MM.1S (cell line): ENCODE measurements around the gene SREBF2.

Experiments
- CTCF ChIP-seq: fragments of 300-600 bp; sonication (generic); IDR thresholded peaks from 2 replicates; pipeline ENCODE4 v1.5.1; 2016; ENCODE audit warnings: antibody characterized with exemption, low read length, mixed read lengths
- EZH2 ChIP-seq: fragments of 300-600 bp; sonication (generic); optimal IDR thresholded peaks from 2 replicates; pipeline ENCODE3; 2017; ENCODE audit warnings: low read depth, mild to moderate bottlenecking, antibody characterized with exemption, low read length, mixed read lengths
- EZH2phosphoT487 ChIP-seq: fragments of 300-600 bp; sonication (generic); IDR thresholded peaks from 2 replicates; pipeline ENCODE4 v1.6.1; 2018; ENCODE audit warnings: antibody characterized with exemption, low read length

GRCh38 chr22:41943661-41944209 lies 110.8 kb downstream of the SREBF2 start:
- TF ChIP-seq EZH2 = no peak
- TF ChIP-seq CTCF = no peak
- TF ChIP-seq EZH2phosphoT487 = no peak
